ENCODE results near the gene SLC26A6.

SLC26A6 gene

GRCh38 chr3:48660800-48661400 is 25.6 kb upstream of the SLC26A6 start:
- DNase-seq: no peak

DNA sequence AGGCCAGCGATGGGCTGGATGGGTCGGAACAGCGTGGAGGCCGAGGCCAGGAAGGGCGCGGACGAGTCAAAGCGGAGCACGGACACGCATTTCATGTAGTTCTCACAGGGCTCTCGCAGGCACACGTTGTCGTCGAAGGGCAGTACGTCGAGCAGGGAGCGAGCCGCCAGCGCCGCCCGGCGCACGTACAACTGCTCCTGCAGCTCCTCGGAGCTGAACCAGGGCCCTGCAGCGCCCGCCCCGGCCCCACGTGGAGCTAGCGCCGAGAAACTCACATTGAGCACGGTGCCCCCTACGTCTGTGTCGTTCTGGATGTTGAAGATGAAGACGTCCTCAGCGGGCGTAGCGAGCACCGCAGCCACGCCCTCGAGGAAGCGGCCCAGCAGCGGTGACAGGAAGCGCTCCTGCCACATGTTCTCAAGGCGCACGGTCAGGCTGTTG is 21.6 kb upstream of the SLC26A6 start:
- peak; percentile 34 for DNase-seq

- DNase-seq: peak; percentile 86
Observed at GRCh38 chr3:48656061-48656840, 21.0 kb upstream of the SLC26A6 start.

- DNase-seq: peak; percentile 50
Observed at GRCh38 chr3:48655606-48656005, 20.3 kb upstream of the SLC26A6 start.

- no peak for DNase-seq
Observed at GRCh38 chr3:48655063-48655462, 19.8 kb upstream of the SLC26A6 start.

GRCh38 chr3:48652923-48653715 is 17.9 kb upstream of the SLC26A6 start:
- no peak for DNase-seq

GRCh38 chr3:48651771-48652170 is 16.5 kb upstream of the SLC26A6 start:
- DNase-seq: no peak

GRCh38 chr3:48650723-48651122 is 15.5 kb upstream of the SLC26A6 start:
- DNase-seq: no peak

DNA sequence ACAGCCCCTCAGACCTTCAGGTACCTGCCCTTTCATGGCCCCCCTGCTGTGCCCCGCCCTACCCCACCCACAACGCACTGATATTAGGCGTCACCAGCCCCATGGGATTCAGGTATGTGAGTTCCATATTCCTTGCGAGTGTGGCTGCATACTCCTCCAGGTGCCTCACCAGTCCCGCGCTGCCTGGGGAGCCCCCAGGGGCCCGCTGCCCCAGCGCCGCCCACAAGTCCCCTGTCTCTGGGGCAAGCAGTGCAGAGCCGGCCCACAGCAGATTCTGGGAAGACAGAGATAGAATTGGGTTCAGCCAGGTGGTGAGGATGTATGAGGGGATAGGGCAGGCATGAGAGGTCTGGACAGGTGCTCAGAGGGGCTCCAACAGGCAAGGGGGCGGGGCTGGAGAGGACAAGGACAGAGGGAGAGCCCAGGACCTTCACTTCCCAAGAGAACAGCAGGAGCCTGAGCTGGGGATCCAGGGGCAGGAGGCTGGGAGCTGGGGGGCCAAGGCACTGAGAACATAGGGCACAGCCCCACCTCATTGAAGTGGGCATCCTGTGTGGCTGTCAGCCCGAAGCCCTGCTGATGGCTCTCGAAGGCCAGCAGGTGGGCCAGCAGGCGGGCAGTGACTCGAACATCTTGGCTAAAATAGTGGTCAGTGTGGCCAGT is 13.1 kb upstream of the SLC26A6 start:
- DNase-seq: no peak

DNA sequence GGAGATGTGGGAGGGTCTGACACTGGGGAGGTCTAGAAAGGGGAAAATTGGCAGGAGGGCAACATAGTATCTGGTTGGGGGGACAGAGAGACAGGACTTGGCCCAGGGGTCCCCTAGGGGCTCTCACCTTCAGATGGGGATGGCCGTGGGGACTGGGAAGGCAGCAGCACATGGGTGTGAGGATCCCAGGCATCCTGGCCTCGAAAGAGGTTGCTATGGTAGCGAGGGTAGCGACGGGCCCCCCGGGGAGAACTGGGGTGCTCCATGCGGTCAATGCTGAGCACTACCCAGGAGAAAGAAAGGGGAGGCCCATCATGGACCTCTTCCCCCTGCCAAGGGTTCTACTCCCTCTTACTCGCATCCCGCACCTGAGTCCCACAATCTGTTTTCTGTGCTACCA is 12.5 kb upstream of the SLC26A6 start:
- DNase-seq: no peak

- no peak for DNase-seq
Observed at GRCh38 chr3:48644898-48645760, 9.9 kb upstream of the SLC26A6 start.

- no peak for DNase-seq
Observed at GRCh38 chr3:48642605-48643004, 7.3 kb upstream of the SLC26A6 start.

DNA sequence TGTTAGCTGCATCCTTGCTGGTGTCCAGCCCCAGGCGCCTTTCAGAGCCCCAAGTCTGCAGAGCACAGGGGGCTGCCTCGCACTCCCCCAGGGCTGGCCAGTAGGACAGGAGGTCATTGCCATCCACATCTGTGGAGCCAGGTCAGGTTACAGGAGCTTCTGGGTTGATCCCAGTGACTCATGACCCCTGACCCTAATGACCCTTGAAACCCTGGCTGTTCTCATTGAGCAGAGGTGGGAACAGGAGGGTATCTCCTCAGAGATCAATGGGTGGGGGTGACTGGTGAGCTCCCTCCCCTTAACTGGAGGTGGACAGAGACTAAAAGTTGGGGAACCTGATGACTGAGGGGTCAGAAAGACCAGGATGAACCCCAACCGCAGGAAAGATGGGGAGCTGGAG is 6.1 kb upstream of the SLC26A6 start:
- no peak for DNase-seq

- DNase-seq: no peak
Observed at GRCh38 chr3:48639944-48640606, 4.8 kb upstream of the SLC26A6 start.

- no peak for DNase-seq
Observed at GRCh38 chr3:48637305-48637704, 2.0 kb upstream of the SLC26A6 start.

DNA sequence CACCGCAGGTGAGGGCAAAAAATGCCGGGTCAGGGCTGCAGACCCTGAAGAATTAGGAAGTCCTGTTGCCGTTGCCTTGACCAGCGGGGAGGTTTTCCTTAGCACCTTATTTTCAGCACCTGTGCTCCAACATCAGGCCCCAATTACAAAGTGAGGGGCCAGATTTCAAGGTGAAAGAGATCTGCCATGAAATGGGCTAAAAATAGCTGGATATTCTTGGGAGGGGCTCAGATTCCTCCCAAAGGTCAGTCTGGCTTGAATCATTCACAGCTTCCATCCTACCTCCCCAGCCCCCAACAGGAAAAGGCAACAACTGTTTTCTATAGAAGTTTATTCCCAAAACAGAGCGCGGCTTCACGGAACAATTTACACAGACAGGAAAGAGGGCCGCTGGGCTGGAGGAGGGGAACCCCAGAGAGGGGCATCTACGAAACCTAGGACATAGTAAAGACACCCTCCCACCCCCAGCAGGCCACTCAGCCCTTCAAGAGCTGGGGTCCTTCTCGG is 941 bp upstream of the SLC26A6 start:
- DNase-seq: no peak

GRCh38 chr3:48634661-48635221 is 520 bp downstream of the SLC26A6 start:
- peak; percentile 62 for DNase-seq

- no peak for DNase-seq
Observed at GRCh38 chr3:48633743-48634142, 1.5 kb downstream of the SLC26A6 start.

GRCh38 chr3:48633256-48633655 is 2.0 kb downstream of the SLC26A6 start:
- DNase-seq: no peak

- DNase-seq: no peak
Observed at GRCh38 chr3:48631516-48632448, 3.5 kb downstream of the SLC26A6 start.
